ENCODE data around the gene MORN1. TPM values are rescaled to one million over a fixed set of nuclear protein-coding genes. Genes with fewer than 3 reads are reported as not detected.
A peak's percentile ranks its signal among the peaks of the same experiment; 100 is the strongest.

MORN1 gene
- polyA plus RNA-seq, 1 of the 3 experiments (the other 2 are of a cell fraction): 16.3 TPM

GRCh38 chr1:2411801-2412394 lies 20.5 kb upstream of the MORN1 start:
- H2AFZ ChIP-seq (ENCODE audit: low read depth): peak overlapping the region; percentile 70; the same call in 1 of the 2 replicates
- peaks cover 19% of the 10 kb centered on the region for H3K79me2 ChIP-seq (ENCODE audit: insufficient read depth)
- CTCF ChIA-PET: interaction anchor here (1.4 to 2.3 kb wide), 3 partner anchors 27 to 217 kb away, joined by 3 to 9 read pairs (median 5); partner anchors contain the start of gene FAAP20
- POLR2A ChIA-PET: no interaction called here
- TF ChIP-seq CHD2 (IDR thresholded peaks at IDR 0.05; ENCODE audit: low read length, partially characterized antibody) (no peak), ZBTB33 (IDR thresholded peaks at IDR 0.05; ENCODE audit: borderline replicate concordance, low read depth) (no peak), REST (IDR thresholded peaks at IDR 0.05; ENCODE audit: low read depth, low read length) (no peak), EP300 (IDR thresholded peaks at IDR 0.05; ENCODE audit: borderline replicate concordance in 1 of 2, low read depth in 1 of 2, low read length in 1 of 2) (no peak), MXI1 (IDR thresholded peaks at IDR 0.05; ENCODE audit: low read depth, low read length) (no peak), MAX (IDR thresholded peaks at IDR 0.05; ENCODE audit: low read depth) (no peak), YY1 (IDR thresholded peaks at IDR 0.05; ENCODE audit: low read depth) (no peak), EZH2phosphoT487 (IDR thresholded peaks at IDR 0.05; ENCODE audit: borderline replicate concordance, low read depth) (no peak), GABPA (IDR thresholded peaks at IDR 0.05; ENCODE audit: low read depth) (no peak), RCOR1 (IDR thresholded peaks at IDR 0.05; ENCODE audit: low read length) (no peak), SIN3A (IDR thresholded peaks at IDR 0.05; ENCODE audit: borderline replicate concordance, low read depth, low read length) (no peak), IRF3 (IDR thresholded peaks at IDR 0.05; ENCODE audit: low read depth, low read length) (no peak), GATA2 (CRISPR knock-in tag; IDR thresholded peaks at IDR 0.05) (no peak), NFIC (IDR thresholded peaks at IDR 0.05; ENCODE audit: borderline replicate concordance) (no peak), FOXJ3 (CRISPR knock-in tag; IDR thresholded peaks at IDR 0.05) (no peak), RFX5 (IDR thresholded peaks at IDR 0.05; ENCODE audit: low read length) (no peak), FOXM1 (IDR thresholded peaks at IDR 0.05; ENCODE audit: low read depth) (no peak)
- no peaks in the 10 kb centered on the region for H3F3A ChIP-seq (replicated peaks; ENCODE audit: insufficient read depth)
- WGBS (ENCODE audit: low lambda C conversion rate): 3% methylated on average over 4 of the region's 38 CpGs
- DNase-seq: no peak
- H3K9me2 ChIP-seq: no peaks in the 10 kb centered on the region
- H3K4me3 ChIP-seq (ENCODE audit: low read depth in 2 of 2, low read length in 1 of 2): peak overlapping the region; percentile 80 to 99
- no peaks in the 10 kb centered on the region for H3K27me3 ChIP-seq (ENCODE audit: insufficient read depth)
- peak overlapping the region; percentile 87 for H3K9ac ChIP-seq
- no peaks in the 10 kb centered on the region for H3K9me3 ChIP-seq
- H3K4me1 ChIP-seq (ENCODE audit: control insufficient read depth in 1 of 2, insufficient read depth in 2 of 2, low read depth in 1 of 2, low read length in 1 of 2): peaks cover 7 to 32% of the 10 kb centered on the region in 2 experiments; a peak in 1 of 4 replicates
- H4K20me1 ChIP-seq (ENCODE audit: insufficient read depth): no peaks in the 10 kb centered on the region
- H3K36me3 ChIP-seq (replicated peaks in 1 of 2; ENCODE audit: control insufficient read depth in 1 of 2, insufficient read depth in 2 of 2, low read length in 1 of 2): peaks cover 0 to 21% of the 10 kb centered on the region in 2 experiments
- H3K27ac ChIP-seq (ENCODE audit: low read depth in 2 of 2, low read length in 1 of 2): peak overlapping the region; percentile 41 to 77; a peak in 2 of 4 replicates
- H3K4me2 ChIP-seq: peak overlapping the region; percentile 91

All from SK-N-SH (cell line).